CD4-positive, alpha-beta T cell treated with Interleukin-15 for 4 hours (primary cell): Measurements from ENCODE around the gene PPP4C.

Experiments used
- DNase-seq: peaks from one replicate; pipeline ENCODE4 v3.0.0-alpha.2; 2020; ENCODE audit warnings: low spot score

Gene PPP4C

GRCh38 chr16:30082545-30083090 is 6.8 kb downstream of the PPP4C start:
- no peak for DNase-seq

GRCh38 chr16:30083216-30084055 is 7.6 kb downstream of the PPP4C start:
- no peak for DNase-seq

GRCh38 chr16:30084096-30084815 is 8.5 kb downstream of the PPP4C start:
- DNase-seq, result no peak

- DNase-seq, result no peak
These were observed 9.0 kb downstream of the PPP4C start for GRCh38 chr16:30084816-30085159.

GRCh38 chr16:30085247-30085646 is 9.5 kb downstream of the PPP4C start:
- no peak for DNase-seq

GRCh38 chr16:30085820-30086219 is 10.0 kb downstream of the PPP4C start:
- no peak for DNase-seq

- no peak for DNase-seq
These were observed 10.7 kb downstream of the PPP4C start for GRCh38 chr16:30086291-30087140.

GRCh38 chr16:30087181-30087898 is 11.5 kb downstream of the PPP4C start:
- DNase-seq, result peak; percentile 12

- DNase-seq, result no peak
These were observed 12.5 kb downstream of the PPP4C start for GRCh38 chr16:30088237-30088831.

GRCh38 chr16:30088832-30089624 is 13.2 kb downstream of the PPP4C start:
- DNase-seq, result no peak

GRCh38 chr16:30090610-30091331 is 15.0 kb downstream of the PPP4C start:
- no peak for DNase-seq

- peak; percentile 93 for DNase-seq
These were observed 15.9 kb downstream of the PPP4C start, which contains the start of gene TBX6 for GRCh38 chr16:30091474-30092372. Gene TBX6, minus strand, starts transcription at chr16:30091924. Its CDS starts 731 bp downstream, at chr16:30091193.

GRCh38 chr16:30092373-30093010 is 16.7 kb downstream of the PPP4C start:
- peak; percentile 59 for DNase-seq

GRCh38 chr16:30094541-30095165 is 18.9 kb downstream of the PPP4C start:
- no peak for DNase-seq

GRCh38 chr16:30095166-30096078 is 19.6 kb downstream of the PPP4C start:
- DNase-seq, result no peak

GRCh38 chr16:30096105-30096861 is 20.5 kb downstream of the PPP4C start, which contains the start of gene YPEL3:
Gene YPEL3, minus strand, starts transcription at chr16:30096213. Its CDS starts 731 bp downstream, at chr16:30095482.
- peak; percentile 88 for DNase-seq
